Activated effector memory CD4-positive, alpha-beta T cell treated with anti-CD3 and anti-CD28 coated beads, Interleukin-2, amount 50 U/mL, for 16 hours (primary cell): Measurements from ENCODE around the gene FBXO31.

ENCODE experiments used
- DNase-seq: peaks from one replicate; pipeline ENCODE4 v3.0.0-alpha.2; 2020

The FBXO31 gene

DNA sequence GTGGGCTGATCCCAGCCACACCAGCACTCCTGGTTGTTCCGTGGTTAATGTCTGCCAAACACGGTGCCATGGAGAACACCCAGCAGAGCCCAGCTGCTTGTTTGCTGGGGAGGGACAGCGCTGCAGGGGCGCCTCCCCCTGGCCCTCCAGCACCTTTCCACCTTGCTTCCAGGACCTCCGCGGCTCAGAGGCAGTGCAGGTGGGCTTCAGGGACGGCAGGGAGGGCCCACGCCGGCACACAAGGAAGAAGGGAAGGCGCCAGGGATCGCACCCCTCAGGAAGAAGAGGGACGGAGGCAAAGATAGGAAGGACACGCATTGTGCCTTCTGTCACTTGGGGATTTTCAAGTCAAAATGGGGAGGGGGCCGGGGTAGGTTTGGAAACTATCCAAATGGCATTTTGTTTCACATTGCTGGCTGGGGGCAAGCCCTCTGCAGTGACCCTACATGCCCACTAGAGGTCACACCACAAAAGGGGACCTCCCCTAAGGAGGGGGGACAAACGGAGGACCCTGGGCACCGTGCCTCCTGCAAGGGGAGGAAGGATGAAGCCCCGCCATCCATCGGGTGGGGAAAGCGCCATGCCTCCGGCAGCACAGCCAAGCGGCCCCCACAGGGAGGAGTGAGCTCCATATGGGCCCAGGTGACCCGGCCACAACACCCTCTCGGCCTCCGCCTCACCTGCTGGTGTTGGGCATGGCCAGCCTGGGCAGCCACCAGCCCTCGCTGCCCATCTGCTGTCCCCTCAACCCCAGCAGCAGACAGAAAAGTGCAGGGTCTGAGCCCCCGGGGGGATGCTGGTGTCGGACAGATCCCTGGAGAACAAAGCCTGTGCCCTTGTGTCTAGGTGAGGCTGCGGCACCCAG, 58.9 kb downstream of the FBXO31 start:
- DNase-seq: peak; percentile 80

DNA sequence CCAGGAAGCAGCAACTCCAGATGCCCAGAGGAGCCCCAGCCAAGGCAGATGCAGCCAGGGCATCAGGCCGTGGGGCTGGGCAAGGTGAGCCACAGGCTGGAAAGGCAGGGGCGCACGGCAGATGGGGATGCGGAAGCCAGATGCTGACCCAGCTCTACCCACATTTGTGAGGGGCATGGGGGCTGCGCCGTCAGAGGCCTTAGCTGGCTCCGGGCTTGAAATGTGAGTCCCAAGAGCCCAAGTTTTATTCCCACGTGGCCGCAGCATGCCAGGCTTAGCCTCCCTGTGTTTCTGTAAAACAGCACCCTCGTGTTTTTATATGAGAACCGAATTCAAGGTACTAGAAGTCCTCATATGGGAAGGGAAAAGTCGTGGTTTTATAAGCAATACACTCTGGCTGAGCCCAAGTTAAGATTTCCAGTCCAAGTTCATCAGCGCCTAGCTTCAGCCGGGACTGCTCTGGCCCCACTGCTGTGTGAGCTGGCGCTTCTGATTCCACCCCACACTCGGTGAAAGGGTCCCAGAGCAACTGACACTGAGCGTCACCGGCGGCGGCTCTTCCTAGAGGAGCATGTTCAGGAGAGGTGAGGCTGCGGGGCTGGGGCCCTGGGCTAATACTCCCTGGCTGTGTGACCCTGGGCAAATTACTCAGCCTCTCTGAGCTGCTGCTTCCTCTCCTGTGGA, 59.7 kb downstream of the FBXO31 start:
- DNase-seq: no peak

DNA sequence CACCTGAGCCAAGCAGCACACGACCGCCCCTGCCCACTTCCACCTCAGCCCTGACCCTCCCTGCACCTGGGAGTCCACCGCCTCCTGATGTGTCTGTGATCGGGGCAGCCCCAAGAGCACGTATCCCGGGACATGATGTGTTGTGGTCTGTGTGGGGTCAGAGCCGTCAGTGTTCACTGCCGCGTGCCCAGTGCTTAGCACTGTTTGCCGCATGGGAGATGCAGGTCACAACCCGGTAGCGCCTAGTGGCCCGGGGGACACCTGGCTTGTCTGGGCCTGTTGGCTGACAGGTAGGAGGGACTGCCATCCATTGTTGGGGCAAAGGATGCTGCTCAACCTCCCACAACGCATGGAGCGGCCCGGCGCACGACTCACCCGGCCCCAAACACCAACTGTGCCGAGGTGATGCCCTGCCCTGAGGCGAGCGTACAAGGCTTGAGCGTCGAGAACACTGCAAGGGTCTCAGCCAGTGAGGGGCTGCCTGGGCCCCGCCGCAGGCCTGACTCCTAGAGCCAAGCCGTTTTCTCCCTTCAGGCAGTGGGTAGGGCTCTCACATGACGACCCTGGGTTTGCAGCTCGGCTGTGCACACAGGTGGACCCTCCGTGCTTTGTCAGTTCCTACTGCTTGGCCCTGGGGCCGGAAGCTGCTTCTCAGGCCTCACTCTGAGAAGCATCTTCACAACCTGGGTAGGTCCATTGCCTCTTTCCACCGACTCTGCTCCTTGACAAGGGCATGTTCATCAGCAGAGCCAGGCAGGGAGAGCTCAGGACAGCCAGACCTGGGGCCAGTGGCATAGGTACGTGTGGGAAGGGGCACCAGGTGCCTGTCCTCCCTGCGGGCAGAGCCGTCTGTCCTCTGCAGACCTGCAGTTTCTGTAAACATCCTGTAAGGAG, 60.5 kb downstream of the FBXO31 start:
- DNase-seq: no peak

DNA sequence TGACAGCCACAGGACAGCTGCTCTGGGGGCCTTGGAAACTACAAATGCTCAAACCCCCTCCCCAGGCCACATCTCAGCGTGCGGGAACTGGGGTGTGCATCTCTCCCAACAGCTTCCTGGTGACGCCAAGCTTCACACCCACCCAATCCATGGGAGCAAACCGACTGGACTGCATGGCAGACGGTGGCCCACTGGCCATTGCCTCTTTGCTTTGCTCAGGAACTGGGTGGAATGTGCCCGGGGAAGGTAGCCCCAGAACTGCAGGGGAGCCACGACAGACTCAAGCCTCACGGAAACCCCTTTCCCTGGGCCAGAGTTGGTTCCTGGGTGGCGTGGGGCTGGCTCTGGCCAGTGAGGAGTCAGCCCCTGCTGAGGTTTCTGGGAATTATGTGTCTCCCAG, 61.2 kb downstream of the FBXO31 start:
- DNase-seq: no peak

DNA sequence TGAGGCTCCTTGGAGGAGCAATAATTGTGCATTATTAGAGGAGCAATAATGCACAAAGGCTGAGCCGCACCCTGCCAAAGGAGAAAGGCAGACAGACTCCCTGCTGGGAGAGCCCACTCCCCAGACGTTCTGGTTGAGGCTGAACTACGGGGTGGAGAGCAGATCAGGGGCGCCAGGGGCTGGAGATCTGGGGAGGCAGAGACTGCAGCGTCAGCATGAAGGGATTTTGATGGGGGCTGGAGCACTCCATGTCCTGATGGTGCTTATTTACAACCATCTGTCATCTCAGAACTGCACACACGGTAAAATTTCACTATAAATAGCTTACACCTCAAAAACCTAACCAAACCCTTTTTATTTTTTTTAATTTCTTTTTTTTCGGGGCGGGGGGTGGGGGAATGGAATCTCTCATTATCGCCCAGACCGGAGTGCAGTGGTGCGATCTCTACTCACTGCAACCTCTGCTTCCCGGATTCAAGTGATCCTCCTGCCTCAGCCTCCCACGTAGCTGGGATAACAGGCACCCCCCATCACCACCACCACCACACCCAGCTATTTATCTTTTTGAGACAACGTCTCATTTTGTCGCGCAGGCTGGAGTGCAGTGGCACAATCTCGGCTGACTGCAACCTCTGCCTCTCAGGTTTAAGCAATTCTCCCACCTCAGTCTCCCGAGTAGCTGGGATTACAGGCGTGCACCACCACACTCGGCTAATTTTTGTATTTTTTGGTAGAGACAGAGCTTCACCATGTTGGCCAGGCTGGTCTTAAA, 62.1 kb downstream of the FBXO31 start:
- no peak for DNase-seq

DNA sequence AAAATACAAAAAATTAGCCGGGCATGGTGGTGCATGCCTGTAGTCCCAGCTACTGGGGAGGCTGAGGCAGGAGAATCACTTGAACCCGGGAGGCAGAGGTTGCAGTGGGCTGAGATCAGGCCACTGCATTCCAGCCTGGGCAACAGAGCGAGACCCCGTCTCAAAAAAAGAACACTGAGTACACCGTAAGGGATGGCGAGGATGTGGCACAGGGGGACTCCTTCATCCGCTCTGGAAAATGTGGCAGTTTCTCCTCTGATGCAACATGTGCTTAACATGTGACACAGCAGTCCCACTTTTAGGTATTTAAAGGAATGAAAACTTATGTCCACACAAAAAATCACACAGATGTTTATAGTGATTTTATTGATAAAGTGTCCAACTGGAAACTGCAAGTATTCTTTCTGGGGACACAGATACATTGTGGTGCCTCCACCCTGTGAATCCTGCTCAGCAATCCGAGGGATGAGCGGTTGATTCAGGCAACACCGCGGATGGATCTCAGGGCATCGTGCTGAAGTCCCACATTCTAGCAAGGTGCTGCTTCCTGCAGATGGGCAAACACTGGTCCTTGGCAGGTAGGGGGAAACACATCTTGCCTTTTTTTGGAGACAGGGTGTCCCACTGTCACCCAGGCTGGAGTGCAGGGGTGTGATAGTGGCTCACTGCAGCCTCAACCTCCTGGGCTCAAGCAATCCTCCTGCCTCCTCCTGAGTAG, 62.9 kb downstream of the FBXO31 start:
- no peak for DNase-seq

DNA sequence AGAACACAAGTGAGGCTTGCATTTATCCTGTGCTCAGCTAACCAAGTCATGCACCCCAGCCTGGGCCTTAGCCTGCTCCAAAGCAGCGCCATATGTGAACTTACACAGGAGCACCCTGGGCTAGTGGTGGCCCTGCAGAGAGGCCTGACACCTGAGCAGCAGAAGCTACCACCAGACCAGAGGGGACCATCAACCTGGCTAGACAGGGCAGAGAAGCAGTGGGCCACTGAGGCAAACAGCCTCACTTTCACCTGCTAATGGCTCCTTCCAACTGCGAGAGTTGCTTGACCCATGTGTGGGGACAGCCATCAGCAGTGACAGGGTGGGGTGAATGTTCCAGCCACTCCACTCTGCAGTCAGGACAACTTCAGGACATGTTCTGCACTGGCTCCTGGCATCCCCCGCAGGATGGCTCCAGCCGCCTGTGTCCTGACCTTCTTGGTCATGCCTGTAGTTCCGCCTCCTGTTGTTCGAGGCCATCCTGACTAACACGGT, 63.5 kb downstream of the FBXO31 start:
- no peak for DNase-seq

DNA sequence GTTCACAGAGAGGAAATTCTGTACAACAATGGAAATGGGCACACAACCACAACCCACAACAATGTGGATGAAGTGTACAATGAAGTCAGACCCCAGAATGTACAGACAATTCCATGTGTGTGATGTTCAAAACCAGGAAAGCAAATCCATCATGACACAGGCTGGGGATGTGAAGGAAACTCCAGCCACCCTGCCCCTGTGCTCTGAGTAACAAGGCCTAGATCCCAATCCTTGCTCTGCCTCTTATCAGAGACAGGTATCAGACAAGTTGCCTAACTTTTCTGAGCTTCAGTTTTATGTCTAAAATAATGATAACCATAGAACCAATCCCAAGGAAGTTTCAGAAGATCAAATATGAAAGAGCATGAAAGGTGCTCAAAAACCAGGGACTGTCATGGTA, 64.6 kb downstream of the FBXO31 start:
- DNase-seq: no peak

DNA sequence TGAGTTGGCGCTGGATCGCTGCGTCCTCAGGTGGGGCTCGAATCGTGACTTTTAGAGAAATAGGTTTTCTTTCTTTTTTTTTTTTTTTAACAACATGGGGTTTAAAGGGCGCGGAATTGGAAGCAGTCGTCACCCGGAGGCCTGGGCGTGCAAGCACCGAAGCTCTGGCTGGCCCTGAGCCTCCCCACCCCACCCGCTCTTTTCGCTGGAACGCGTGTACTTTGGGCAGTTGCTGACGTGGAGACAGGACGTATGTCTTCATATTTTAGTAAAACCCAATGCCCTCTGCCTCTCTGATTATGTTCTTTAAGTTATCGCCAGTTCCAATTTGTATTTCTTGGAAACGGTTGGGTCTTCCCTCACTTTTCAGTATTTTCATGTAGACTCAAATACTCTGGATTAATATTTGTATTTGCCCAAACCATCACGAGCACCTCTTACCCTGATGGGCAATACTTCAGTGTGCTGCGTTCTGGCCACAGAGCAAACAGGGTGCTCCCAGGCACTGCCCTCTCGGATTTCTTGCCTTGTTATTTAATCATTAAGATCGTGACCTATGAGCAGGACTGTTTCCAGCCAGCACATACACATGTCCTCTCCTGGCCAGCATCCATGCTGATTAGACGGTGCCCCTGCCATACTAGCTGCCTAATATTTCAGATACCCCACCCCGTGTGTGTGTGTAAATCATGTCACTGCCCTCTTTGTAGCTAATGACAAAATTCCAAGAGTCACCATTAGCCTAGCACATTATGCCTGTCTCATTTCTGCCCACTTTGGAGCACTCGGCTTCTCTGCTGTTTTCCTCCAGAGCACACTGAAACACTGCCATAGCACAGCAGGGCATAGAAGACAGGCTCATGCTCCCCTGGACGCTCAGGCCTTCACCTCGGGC, 65.6 kb downstream of the FBXO31 start:
- peak; percentile 78 for DNase-seq

DNA sequence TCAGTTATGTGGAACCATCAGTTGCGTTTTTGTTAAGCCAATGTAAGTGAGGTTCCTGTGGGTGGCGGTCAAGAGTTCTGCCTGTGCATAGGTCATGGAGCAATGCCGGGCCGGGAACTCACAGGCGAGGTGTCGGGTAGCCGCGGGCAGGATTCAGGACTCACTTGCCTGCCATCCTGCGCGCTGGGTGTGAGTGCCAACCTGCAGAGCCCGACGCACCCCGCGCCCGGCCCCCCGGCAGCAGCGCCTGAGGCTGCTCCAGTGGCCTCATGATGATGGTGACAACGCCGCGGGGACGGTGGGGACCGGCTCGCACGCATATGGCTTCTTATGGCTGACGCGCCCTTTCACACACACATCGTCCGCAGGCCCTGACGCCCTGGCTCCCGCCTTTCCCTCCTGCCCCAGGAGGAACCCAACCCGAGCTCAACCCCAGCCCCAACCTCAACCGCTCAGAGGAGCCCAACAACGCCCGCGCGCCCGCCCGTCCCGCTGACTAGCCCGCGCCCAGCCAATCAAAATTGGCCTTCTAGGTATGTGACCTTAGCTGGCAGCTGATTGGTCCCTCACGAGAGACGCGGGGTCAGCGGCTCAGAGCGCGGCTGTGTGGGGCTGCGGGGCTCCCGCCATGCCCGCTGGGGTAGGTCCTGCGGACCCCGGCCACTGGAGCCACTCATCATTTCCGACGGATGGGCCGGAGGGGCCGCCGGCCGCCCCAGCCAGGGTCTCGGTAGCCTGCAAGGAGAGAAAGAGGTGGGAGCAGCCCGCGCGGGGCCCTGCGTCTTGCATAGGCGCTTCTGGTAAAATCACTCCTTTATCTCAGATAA, 66.4 kb downstream of the FBXO31 start, which contains the start of gene C16orf95:
C16orf95 (minus strand) TSS at position 470 of the 827 bp plus-strand sequence; CDS start at position 320, 150 bp downstream.
- DNase-seq: peak; percentile 98

DNA sequence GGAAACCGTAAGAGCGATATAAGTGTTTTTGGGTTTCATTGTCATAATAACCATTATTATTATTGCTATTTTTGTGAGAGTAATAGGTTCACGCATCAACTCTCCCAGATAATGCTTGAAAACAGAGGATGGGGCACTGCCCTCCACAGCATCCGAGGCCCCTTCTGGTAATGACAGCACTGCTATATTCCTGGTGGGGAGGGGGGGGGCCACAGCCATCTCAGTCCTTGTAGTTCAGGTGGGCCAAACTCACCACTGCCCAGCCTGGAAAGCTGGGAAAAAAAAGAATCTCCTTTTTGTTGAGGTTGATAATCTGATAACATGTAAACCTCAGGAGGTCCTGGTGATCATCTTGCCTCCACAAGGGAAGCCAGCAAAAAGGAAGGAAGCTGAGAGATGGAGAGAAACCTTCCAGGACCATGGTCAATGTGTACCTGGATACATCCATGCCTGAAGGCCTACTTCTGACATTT, 67.1 kb downstream of the FBXO31 start:
- DNase-seq: peak; percentile 50

DNA sequence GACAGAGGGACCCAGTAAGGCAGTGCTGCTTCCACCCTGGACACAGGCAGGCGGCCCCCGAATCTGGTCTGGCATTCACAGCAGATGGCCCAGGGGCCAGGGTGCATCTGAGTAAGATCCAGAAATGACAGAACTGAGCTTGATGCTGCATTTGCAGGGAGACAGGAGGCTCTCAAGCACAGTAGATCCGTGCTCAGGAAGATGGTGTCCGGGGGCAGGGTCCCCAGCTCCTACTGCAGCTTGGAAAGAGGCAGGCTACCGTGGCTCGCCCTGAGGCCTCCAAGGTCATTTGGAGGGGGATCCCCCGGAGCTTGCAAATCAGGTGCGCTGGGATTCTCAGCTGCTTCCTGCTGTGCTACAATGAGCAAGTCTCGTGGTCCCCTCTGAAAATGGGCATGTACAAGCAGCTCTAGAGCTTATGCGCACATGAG, 68.6 kb downstream of the FBXO31 start:
- no peak for DNase-seq

DNA sequence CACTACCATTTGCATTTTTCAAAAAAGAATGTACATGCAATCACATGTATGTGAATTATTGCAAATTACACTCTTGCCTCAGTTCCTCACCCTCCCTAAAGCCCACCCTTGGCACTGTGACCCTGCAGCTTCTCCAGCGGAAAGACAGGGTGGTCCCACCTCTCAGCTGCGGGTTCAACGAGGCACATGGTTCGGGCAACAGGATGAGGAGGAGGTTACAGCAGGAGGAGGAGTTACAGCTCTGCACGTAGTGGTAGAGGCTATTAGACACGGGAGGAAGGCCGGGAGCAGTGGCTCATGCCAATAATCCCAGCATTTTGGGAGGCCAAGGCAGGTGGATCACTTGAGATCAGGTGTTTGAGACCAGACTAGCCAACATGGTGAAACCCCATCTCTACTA, 71.6 kb downstream of the FBXO31 start:
- DNase-seq: peak; percentile 1

DNA sequence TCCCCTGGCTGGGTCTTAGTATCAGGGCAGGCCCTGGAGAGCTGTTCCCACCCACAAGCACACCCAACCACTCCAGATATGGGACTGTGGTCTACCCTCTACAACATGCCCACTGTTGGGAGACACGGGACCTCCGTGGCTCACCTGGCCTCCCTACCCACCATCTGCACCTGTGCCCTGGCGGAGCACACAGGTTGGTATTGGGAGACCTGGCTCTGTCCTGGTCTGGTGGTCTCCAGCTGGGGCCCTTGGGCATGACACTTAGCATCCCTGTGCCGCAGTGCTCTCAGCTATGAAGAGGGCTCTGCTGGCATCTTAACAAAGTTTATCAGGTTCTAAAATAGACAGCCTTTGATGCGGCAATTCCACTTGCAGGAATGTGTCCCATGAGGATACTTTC, 72.2 kb downstream of the FBXO31 start:
- no peak for DNase-seq

DNA sequence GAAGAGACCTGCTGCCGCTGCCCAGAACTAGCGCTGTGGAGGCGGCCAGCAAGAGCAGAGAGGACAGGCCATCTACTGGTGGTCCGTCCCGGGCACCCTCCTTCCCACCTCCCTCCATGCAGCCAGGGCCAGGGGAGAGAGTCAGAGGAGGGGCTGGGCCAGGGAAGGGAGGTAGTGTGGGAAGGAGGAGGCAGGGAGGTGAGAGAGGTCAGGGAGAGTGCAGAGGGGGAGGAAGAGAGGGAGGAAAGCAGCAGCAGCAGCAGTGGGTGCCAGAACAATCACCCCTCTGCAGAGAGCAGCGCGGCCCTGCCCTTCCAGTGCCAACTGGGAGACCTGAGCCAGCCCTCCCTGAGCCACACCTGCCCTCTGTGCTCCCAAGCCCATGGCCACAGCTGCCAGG, 73.0 kb downstream of the FBXO31 start:
- DNase-seq: no peak

DNA sequence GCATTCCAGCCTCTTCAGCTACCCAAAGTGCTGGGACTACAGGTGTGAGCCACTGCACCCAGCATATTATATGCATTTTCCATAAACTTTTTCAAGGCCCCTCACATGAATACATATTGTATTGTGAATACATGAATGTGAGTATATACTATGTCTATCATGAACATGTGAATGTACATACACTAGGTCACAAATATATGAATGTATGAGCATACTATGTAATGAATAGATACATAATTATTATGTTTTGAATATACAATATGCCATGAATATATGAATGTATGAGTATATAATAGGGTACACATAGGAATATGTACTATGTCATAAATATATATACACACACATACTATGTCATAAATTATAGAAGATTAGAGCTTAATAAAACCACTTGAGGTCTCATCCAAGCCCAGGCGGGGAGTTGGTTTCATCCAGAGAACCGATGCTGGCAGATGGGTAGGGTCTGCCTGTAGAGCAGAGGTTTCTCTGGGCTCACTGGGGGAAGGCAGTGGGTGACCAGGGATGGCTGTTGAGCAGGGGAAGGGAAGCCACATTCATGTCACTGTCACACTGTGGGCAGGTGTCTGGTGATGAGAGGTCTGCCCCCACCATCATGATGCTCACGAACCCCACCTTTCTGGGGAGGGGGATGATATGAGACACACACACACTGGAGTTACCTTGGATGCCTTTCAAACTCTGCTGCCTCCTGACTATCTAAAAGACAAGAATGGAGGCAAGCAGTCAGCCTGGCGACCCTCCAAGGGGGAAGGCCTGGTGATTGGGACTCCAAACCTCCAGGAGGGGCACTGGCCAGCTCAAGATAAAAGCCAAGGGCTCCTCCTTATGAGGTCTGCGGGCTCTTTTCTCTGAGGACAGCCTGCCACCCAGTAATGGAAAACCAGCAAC, 73.7 kb downstream of the FBXO31 start:
- no peak for DNase-seq

DNA sequence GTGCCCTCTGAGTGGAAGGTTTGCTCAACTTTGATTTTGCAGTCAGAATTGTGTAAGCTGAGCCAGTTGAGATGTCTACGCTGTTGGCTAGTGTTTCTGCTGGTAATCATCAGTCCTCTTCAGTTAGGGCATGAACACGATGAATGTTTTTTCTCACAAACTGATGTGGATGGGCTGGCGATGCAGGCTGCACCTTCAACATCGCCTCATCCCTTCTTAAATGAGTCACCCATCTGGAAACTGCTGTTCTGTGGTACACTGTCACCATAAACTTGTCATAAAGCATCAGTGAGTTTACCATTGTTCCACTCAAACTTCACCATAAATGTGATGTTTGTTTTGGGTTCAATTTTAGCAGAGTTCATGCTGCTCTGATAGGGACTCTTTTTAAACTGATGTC, 74.8 kb downstream of the FBXO31 start:
- DNase-seq: no peak

DNA sequence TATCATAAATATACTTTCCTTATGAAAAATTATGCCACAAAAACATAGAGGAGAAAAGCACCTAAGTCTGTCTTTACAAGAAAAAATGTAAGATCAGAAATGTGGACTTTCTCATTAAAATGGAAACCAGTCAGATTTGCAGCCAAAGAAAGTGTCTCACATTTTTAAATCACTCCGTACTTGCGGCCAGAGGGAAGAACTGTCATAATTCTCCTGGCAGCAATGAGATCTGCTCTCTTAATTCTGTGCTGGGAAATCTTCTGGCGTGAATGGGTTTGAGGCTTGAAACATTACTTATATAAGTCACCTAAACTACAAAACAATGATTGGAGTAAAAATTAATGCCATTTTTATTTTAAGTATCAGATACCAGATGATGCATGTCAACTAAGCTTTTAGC, 77.1 kb downstream of the FBXO31 start:
- no peak for DNase-seq
